Stimulated activated CD4-positive, alpha-beta T cell treated with anti-CD3 and anti-CD28 coated beads, TNF-alpha, amount 100 ng/mL, for 48 hours (primary cell): ENCODE data around the gene FIGNL1.

Experiments used
- DNase-seq, 3 donors: peaks; one replicate each; pipeline ENCODE4 v3.0.0-alpha.2; 2020; ENCODE audit warnings: low read depth in 3 of 3

Gene FIGNL1, protein sequence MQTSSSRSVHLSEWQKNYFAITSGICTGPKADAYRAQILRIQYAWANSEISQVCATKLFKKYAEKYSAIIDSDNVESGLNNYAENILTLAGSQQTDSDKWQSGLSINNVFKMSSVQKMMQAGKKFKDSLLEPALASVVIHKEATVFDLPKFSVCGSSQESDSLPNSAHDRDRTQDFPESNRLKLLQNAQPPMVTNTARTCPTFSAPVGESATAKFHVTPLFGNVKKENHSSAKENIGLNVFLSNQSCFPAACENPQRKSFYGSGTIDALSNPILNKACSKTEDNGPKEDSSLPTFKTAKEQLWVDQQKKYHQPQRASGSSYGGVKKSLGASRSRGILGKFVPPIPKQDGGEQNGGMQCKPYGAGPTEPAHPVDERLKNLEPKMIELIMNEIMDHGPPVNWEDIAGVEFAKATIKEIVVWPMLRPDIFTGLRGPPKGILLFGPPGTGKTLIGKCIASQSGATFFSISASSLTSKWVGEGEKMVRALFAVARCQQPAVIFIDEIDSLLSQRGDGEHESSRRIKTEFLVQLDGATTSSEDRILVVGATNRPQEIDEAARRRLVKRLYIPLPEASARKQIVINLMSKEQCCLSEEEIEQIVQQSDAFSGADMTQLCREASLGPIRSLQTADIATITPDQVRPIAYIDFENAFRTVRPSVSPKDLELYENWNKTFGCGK

DNA sequence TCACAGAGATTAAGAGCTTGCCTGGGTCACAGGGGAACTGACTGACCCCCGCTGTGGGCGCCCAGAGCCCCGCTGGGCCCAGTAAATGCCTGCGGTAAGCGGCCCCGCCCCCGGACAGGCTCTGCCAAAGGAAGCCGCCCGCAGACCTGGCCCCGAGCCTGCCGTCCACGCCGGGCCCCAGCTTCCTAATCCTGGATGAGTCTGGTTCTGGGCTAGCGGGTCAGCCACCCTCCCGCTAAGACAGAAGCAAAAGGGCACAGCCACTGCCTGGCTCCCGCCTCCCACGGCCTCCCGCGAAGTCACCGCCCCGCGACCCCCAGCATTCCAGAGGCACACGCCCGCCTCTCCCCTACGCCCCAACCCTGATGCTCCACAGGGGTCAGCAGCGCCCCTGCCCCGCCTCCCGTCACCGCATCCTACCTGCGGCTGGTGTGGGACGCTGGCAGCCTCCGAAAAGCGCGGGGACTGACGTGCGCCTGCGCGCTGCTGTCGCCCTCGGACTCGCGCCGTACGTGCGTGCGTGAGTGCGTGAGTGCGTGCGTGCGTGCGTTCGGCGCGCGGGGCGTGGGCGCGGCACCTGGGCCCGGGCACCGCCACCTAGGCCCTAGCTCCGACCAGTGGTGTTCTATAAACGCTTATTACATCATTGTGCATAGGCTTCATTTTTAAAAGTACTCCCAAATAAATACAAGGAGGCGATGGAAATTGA lies at the start of gene FIGNL1:
FIGNL1 (minus strand) TSS at position 470 of the 709 bp plus-strand sequence. CDS start 3,063 bp downstream, outside the sequence.
- peak; percentile 71 to 75 (median 72) for DNase-seq

DNA sequence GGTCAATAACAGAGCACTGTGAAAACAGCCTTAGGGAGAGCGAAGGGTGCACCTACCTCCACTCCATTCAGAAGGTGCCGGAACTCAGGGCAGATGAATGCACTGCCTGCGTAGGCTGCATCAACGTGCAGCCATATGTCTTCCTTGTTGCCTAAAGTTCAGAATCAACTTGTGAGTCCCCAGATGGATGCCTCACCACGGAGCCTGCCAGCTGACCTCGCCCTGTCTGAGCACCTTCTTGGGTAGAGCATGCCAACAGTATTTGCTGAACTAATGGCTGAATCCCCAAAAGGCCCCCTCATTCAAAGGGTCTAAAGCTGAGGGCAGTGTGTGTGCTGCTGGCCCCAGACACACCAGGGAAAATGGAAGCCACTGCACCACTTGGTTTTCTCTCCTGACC lies 48.9 kb upstream of the FIGNL1 start:
- no peak for DNase-seq

DNA sequence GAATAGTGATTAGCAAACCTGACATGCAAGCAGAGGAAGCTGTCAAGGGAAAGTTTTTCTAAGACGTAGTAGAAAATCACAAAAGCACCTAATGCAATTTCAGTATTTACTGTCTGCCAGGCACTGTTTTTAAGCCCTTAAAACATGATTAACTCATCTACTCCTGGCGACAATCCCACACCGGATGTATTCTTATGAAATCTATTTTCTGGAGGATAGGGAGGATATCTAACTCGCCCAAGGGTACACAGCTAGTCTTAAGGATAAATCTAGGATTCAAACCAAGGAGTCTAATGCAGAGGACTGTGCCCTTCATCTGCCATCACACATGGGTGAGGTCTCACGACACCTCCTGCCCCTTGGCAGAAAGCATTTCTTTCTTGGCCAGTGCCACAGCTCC lies 47.8 kb upstream of the FIGNL1 start:
- DNase-seq = no peak

DNA sequence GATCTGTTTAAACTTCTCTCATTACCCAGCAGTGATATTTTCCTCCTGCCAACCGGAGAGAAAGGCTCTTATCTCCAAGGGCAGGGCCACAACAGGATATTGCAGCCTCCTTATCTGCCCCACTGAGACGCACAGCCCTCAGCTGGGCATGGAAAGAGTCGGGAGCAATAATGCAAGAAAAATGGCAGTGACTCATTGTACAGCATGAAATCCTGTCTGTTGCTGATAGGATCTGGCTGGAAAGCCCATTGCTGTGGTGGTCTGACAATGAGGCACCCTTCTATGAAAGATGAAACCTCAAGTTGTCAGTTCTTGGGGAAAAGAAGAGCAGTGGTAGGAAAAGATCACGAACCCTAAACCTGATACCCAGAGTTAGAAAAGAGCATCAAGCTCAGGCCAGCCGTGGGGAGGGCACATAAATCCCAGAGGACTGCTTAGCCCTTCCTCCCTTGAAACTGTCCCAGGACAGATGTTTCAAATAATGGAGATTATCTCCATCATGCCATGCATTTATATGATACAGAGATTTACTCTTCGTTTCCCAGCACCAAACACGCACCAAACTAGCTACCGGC lies 47.0 kb upstream of the FIGNL1 start:
- DNase-seq = no peak

DNA sequence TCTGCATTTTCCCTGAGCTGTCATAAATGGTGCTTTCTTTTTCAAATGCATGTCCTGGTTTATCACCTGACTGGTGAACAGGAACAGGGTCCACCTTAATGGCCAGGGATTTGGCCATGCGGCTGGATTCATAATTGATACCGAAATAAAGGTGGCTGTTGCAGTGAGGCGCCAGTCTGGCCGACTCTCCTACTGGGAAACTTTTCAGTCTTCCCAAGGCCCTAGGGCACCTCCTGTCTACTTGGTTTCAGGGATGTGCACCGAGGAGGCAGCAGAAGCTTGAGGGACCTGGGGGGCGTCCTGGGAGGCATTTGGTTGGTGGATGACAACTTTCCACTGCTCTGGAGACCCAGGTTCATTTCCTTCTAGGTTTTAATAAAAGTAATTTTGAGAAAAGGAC lies 46.4 kb upstream of the FIGNL1 start:
- DNase-seq = no peak

DNA sequence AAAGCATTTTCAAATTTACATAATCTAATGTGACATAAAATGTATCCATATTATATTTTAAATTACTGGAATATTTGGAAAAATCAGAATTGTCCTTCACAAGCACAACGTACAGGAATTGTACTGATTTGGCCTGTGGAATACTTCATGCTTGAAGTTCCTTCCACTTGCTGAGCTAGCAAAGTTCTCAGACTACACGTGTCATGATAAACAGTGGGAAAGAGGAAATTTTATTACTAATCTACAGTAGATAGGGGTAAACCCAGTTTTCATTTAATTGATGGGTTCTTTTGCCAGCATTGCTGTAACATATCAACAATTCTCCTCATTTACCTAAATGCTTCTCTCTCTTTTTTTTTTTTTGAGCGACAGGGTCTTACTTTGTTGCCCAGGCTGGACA lies 45.6 kb upstream of the FIGNL1 start:
- no peak for DNase-seq

DNA sequence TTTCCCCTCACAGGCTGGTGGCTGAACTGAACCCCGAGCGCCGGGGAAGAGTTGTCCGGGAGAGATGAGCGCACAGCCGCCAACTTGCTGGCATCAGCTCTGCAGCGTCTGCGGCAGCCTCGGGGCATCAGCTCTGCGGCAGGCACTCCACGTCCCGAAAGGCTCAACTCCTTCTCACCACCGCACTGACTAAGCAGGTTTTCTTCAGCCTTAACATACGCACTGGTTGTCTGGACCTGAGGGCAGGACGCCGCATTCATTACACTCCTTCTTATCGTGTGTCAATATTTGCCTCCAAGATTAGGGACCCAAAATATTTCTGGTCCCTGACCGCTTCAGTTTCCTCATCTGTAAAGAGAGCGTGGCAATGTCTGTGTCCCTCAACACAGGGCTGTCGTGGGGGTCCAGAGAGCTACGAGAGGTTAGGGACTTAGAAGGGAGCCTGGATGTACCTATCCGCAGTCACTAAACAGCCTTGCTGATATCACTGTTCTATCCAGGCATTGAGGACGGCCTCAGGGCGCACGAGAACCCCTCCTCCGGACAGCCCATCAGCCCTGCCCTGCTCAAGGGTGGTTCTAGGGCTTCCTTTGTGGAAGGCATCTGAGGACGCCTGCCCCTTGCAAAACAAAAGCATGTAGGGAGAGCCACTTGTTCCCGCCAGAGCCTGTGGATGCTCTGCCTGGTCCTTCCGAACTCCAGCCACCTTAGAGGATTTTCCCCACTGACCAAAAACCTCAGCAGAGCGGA lies 42.8 kb upstream of the FIGNL1 start:
- DNase-seq = no peak

DNA sequence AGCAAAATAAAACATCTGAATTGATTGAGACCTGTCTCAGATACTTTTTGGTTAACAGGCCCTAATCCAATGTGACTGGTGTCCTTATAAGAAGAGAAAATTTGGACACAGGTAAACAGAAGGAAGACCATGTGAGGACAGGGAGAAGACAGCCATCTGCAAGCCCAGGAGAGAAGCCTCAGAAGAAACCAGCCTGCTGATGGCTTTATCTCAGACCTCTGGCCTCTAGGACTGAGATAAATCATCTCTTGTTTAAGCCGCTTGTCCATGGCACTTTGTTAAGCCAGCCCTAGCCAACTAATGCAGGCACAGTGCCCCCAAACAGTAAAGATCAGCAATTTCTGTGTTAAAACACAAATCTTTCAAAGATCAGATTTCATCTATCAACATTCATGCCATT lies 41.8 kb upstream of the FIGNL1 start:
- DNase-seq = no peak

DNA sequence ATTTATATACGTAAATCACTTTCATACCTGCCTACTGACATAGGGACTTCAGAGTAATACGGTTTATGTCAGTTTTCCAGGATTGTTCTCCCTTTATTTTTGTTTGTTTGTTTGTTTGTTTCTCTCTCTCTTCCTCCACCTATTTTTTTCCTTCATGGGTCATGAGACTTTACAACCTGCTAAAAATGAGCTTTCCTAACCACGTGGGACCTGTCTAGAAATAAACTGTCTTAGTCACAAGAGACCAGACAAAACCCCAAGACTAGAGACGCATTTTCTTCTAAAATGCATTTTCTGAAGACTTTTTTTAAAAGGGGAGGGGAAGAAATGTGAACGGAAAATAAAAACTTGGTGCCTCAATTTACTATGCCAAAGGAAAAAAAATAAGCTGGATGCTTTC lies 41.1 kb upstream of the FIGNL1 start:
- no peak for DNase-seq

DNA sequence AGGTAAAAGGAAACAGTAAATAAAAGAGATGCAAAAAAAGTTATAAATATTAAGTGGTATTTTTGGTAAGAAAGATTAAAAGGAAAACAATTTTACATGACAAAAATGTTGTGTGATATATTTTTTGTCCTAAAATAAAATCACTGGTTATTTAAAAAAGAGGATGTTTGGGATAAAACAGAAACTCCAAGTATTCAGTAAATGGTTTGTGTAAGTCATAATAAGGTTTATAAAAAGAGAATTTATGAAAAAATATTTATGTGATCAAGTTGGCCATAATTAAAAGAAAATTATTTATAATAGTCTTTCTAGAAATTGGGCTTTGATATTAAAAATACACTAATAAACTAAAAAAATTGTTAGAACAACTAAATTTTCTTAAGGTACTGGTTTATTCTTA lies 38.2 kb upstream of the FIGNL1 start:
- DNase-seq = no peak

DNA sequence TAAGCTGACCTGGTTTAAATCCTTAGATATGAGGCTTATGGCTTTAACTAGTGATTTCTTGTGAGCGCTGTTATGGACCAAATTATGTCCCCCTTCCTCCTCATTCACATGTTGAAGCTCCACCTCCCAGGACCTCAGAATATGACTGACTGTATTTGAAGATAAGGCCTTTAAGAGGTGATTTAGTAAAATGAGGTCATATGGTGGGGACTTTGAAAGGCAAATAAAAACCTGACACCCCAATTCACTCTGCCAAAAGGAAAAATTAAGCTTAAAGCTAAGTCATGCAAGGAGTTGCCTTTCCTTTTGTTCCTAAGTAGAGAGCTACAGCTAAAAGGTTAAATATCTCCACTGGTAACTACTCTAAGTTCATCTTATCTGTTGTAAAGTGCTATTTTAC lies 36.4 kb upstream of the FIGNL1 start:
- no peak for DNase-seq

DNA sequence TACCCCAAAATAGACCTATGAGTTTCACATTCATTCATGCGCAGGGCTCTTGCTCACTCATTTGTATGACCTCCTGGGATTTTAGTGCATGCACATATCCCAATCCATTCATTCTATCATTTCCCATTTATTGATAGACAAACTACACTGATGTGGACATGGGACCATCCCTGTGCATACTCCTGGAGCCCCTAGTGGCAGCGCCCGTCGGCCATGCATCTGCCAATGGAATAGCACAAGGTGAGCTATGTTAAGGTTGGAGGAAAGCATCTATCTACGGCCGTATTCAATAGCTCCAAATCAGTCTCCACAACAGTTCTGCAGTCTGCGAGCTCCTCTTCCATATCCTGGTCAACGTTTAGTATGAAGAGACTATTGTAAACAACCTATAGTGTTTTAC lies 31.7 kb upstream of the FIGNL1 start:
- no peak for DNase-seq

DNA sequence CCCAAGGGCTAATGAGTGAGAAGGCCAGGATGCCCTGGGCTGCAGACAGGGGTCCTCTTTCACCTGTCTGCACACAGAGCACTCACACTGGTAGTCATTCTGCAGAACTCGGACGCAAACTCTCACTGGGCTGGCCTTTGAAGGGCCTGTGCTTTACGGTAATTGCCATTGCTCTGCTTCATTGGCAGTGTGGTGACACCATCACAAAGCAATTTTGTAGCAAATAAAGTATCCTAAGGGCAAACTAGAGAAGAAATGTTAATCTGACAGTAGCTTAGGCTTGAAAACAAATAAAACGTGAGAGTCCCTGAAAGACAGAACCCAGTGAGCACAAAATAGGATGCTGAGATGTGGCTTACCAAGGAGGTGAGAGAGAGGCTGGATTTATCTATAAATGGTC lies 30.6 kb upstream of the FIGNL1 start:
- no peak for DNase-seq

DNA sequence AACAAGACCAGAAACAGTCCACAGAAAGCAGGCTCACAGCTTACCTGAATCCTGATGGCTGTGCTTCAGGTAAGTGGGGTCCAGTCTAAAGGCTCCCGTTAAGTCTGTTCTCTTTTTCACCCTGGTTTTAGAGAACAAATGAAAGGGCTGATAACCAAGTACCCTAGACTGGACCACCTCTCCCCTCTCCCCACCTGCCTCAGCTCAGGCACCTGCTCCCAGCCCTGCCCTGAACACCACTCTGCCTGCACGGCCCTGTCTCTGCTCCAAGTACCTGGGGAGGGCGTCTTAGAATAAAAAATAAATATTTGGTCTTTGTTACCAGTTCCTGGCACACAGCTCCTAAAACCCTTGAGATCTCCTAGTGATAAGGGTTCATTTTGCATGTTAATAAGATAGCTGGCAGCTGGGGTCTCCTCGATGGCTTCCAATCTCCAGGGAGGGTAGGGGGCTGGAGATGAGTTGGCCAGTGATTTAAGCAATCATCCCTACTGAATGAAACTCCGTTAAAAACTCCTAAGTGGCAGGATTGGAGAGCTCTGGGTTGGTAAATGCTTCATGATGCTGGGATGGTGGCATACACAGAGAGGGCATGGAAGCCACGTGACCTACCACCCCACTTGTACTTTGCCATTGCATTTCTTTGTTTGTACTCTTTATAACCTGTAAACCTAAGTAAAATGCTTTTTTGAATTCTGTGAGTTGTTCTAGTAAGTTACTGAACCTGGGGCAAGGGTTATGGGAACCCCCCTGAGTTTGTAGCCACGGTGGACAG lies 29.8 kb upstream of the FIGNL1 start:
- DNase-seq = no peak

DNA sequence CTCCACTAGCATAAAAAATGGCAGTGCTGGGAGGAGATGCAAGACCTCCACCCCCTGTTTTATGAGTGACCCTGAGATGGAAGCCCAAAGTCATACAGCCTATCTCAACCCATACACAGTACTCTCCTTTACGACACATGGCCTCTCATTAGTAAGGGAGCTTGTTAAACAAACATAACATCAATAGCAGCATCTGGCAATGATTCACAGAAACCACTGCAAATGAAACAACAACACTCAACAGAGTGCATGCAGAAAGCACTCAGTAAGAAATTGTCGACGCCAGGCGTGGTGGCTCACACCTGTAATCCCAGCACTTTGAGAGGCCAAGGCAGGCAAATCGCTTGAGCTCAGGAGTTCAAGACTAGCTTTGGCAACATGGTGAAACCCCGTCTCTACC lies 27.5 kb upstream of the FIGNL1 start:
- DNase-seq = no peak

DNA sequence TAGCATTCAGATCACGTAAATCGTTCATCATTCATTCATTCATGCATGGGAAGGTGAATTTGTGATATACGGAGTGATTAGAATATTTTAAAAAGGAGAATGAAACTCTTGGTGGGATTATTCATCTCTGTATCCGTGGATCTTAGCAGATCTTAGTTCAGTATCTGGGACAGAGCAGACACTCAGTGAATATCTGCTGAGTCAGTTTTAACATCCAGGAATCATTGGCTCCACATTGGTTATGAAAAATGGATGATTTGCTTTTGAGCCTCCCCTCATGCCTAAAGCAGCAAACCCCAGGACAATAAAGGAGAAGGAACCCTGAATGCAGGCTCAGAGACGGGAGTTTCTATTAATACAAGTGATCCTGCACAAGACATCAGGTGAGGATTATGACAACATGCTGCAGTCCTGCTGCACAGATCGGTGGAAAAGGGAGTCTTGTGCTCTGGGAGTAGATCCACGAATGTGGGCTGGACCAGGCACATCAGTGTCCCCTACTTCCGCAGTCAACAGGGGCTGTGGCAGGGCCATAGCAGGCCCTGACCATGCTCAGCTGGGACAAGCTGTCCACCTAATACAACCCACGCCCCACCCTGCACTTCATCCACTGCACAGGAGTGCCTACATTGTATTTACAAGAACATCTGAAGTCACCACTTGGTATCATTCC lies 26.9 kb upstream of the FIGNL1 start:
- no peak for DNase-seq

DNA sequence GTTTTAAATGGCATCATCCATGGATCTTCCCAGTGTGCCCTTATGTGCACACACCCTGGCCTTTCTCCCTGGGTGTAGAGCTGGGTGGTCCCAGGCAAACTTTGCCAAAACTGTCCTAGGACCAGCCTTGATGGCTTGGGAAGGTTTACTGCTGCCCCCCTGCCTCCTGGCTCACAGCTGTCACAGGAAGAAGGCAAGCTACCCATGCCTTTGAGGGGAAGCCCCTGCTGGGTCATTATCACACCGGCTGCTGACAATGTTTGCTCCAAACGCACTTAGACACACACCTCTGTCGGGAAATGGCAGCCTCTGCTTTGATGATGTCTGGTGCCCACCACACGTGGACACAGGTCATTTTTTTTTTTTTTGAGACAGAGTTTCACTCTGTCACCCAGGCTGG lies 25.2 kb upstream of the FIGNL1 start:
- DNase-seq = no peak

DNA sequence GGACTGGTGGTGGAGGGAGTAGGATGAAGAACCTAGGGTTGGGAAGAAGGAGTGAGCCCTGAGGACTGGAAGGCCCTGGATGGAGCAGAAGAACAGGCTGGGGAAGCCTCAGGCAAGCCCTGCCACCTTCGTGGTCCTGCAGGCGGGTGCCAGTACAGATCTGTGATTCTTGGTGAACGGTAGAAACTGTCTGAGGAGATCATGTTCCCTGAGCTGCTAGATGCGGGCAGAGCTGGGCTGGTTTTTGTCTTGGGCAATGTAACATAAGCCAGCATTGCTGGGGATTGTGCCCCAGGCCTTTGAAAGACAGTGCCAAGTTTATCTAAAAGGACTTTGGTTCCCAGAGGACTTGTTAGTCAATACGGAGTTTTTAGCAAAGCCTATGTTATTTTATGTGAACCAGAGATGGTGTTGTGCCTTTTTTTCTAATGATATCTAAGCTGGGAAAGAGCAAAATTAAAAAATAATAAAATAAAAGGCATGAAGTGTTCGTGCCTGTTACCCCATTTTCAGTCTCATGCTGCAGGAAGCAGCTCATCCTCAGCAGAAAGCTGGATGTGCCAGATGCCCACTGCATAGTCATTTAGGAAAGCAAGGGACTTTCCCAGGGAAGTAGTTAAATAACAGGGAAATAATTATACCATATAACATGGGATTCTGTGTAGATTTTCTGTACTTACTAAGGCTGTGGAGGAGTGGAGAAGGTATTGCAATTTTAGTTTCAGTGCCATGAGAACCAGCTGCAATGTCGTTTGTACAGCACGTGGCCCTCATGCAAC lies 24.4 kb upstream of the FIGNL1 start:
- no peak for DNase-seq

DNA sequence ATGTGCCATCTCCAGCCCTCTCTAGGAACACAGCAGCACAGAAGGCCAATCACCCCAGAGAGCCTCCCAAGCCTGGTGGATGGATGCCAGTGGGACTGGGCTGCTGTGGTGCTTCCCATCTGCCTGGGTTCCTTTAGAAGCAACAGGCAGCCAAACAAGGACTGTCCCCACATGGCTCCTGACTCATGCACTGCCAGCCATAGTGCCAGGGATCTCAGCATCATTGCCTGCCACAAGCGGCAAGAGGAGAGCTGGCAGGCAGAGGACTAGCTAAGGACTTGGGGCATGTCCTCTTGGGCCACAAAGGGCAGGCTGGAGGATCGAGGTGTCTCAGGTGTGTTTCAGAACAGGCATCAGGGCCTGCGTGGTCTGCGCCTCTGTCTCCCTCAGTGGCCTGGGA lies 23.4 kb upstream of the FIGNL1 start:
- no peak for DNase-seq

DNA sequence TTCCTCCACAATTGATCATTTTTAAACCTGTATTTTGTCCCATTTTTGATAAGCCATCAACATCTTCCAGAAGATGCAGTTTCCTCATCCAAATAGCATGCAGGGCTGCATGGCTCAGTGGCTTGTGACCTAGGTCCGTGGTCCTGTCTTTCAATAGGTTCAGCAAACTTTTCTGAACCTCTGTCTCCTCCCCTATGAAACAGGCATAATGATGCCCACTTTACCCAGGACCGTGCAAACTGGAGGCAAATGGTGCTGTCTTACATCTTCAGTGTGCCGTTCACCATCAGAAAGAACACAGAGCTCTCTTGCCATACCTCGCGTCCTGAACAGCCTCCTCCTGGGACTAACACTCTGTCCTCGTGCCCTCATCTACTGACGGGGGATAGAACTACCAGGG lies 22.3 kb upstream of the FIGNL1 start:
- DNase-seq = no peak
